HG02981 (cell line): ENCODE results near the gene NUDT21.
"Not testable (repeated sequence)": the region's sequence is repeated elsewhere in the genome, so short reads cannot be mapped to it uniquely, and the experiment has no call there.

ENCODE experiments used
- ATAC-seq: cut with Tn5 transposase; IDR thresholded peaks from one replicate; pipeline ENCODE4 v1.9.1; 2021; ENCODE audit warnings: mild to moderate bottlenecking, moderate library complexity; ENCODE audit not compliant: unreplicated experiment

The NUDT21 gene

GRCh38 chr16:56380778-56381485 is 70.2 kb downstream of the NUDT21 start:
- not testable (repeated sequence) for ATAC-seq
